Body of pancreas (tissue), 4 donors: Measurements from ENCODE around the gene CNP.

ENCODE experiments used
- POLR2A ChIP-seq, 3 donors: fragments of 450-650 bp; IDR thresholded peaks; one replicate each; pipeline ENCODE4 v1.6.1; 2016; ENCODE audit warnings: antibody characterized with exemption in 3 of 3, mild to moderate bottlenecking in 2 of 3
- TF ChIP-seq, protein P1 (sequence below), 7 experiments: fragments of 450-650 bp in 4 of 7; fragments of 200-600 bp in 3 of 7; sonication (generic) in 3 of 7; IDR thresholded peaks; one replicate each; pipeline ENCODE4 v1.5.1; 2016 to 2019; ENCODE audit warnings: antibody characterized with exemption in 7 of 7

GRCh38 chr17:42025191-42025579 is 58.6 kb downstream of the CNP start:
- no peak for TF ChIP-seq POLR2A (IDR thresholded peaks at IDR 0.05)
- TF ChIP-seq, protein P1, sequence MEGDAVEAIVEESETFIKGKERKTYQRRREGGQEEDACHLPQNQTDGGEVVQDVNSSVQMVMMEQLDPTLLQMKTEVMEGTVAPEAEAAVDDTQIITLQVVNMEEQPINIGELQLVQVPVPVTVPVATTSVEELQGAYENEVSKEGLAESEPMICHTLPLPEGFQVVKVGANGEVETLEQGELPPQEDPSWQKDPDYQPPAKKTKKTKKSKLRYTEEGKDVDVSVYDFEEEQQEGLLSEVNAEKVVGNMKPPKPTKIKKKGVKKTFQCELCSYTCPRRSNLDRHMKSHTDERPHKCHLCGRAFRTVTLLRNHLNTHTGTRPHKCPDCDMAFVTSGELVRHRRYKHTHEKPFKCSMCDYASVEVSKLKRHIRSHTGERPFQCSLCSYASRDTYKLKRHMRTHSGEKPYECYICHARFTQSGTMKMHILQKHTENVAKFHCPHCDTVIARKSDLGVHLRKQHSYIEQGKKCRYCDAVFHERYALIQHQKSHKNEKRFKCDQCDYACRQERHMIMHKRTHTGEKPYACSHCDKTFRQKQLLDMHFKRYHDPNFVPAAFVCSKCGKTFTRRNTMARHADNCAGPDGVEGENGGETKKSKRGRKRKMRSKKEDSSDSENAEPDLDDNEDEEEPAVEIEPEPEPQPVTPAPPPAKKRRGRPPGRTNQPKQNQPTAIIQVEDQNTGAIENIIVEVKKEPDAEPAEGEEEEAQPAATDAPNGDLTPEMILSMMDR (IDR thresholded peaks at IDR 0.05) = no peak
